SK-N-SH treated with all-trans-retinoic acid at 6 μM for 48 hours (cell line): ENCODE measurements around the gene RALA.

Source experiments
- ATAC-seq: fragments of 200-7000 bp; cut with Tn5 transposase; 3 replicates; pipeline ENCODE4 v1.9.1; 2020; ENCODE audit warnings: mild to moderate bottlenecking, moderate library complexity
- ARNTL ChIP-seq: fragments of 450-650 bp; formaldehyde crosslinking; IDR thresholded peaks from 2 replicates; pipeline ENCODE4 v1.5.0; 2020; ENCODE audit warnings: low read depth, mild to moderate bottlenecking, moderate library complexity, borderline replicate concordance
- ESRRG ChIP-seq: fragments of 250-450 bp; sonication (Bioruptor Pico); IDR thresholded peaks from 2 replicates; pipeline ENCODE4 v1.6.1; 2021; ENCODE audit warnings: mild to moderate bottlenecking
- GLIS3 ChIP-seq: fragments of 250-450 bp; sonication (Bioruptor Pico); IDR thresholded peaks from 2 replicates; pipeline ENCODE4 v1.5.0; 2020; ENCODE audit warnings: mild to moderate bottlenecking, moderate library complexity
- ISL1 ChIP-seq: fragments of 250-450 bp; sonication (Bioruptor Pico); IDR thresholded peaks from 2 replicates; pipeline ENCODE4 v2.1.2; 2022; ENCODE audit warnings: mild to moderate bottlenecking, moderate library complexity
- OSR1 ChIP-seq: fragments of 250-450 bp; sonication (Bioruptor Pico); IDR thresholded peaks from 2 replicates; pipeline ENCODE4 v1.8.0; 2022; ENCODE audit warnings: moderate library complexity, mild to moderate bottlenecking, inconsistent platforms
- PPARA ChIP-seq: fragments of 250-450 bp; sonication (Bioruptor Pico); IDR thresholded peaks from 2 replicates; pipeline ENCODE4 v1.5.0; 2020; ENCODE audit warnings: mild to moderate bottlenecking, borderline replicate concordance
- RARB ChIP-seq: fragments of 250-450 bp; sonication (Bioruptor Pico); IDR thresholded peaks from 2 replicates; pipeline ENCODE4 v1.8.0; 2021; ENCODE audit warnings: mild to moderate bottlenecking, moderate library complexity
- SNAI2 ChIP-seq: fragments of 250-450 bp; sonication (Bioruptor Pico); IDR thresholded peaks from 2 replicates; pipeline ENCODE4 v1.5.0; 2020; ENCODE audit warnings: mild to moderate bottlenecking, moderate library complexity
- TCF4 ChIP-seq: fragments of 250-450 bp; sonication (Bioruptor Pico); IDR thresholded peaks from 2 replicates; pipeline ENCODE4 v1.8.0; 2021; ENCODE audit warnings: mild to moderate bottlenecking, moderate library complexity, borderline replicate concordance
- TOX ChIP-seq: fragments of 250-450 bp; sonication (Bioruptor Pico); IDR thresholded peaks from 2 replicates; pipeline ENCODE4 v1.8.0; 2021; ENCODE audit warnings: mild to moderate bottlenecking, moderate library complexity, borderline replicate concordance
- ZFP3 ChIP-seq: fragments of 250-450 bp; sonication (Bioruptor Pico); IDR thresholded peaks from 2 replicates; pipeline ENCODE4 v1.5.0; 2020; ENCODE audit warnings: mild to moderate bottlenecking, moderate library complexity
- ZFP30 ChIP-seq: fragments of 450-650 bp; formaldehyde crosslinking; IDR thresholded peaks from 2 replicates; pipeline ENCODE4 v1.5.0; 2022; ENCODE audit warnings: mild to moderate bottlenecking, moderate library complexity
- ZNF565 ChIP-seq: fragments of 450-650 bp; formaldehyde crosslinking; conservative IDR thresholded peaks from 2 replicates; pipeline ENCODE4 v1.5.0; 2020; ENCODE audit warnings: low read depth, mild to moderate bottlenecking, moderate library complexity
- ZNF70 ChIP-seq: fragments of 450-650 bp; formaldehyde crosslinking; IDR thresholded peaks from 2 replicates; pipeline ENCODE4 v1.5.0; 2020; ENCODE audit warnings: mild to moderate bottlenecking, moderate library complexity
- TF ChIP-seq, protein P1 (sequence below): fragments of 250-450 bp; sonication (Bioruptor Pico); IDR thresholded peaks from 2 replicates; pipeline ENCODE4 v1.5.1; 2021; ENCODE audit warnings: mild to moderate bottlenecking, moderate library complexity
- TF ChIP-seq, protein P2 (sequence below): fragments of 250-450 bp; sonication (Bioruptor Pico); IDR thresholded peaks from 2 replicates; pipeline ENCODE4 v1.5.0; 2020; ENCODE audit warnings: mild to moderate bottlenecking, moderate library complexity
- TF ChIP-seq, protein P3 (sequence below): fragments of 250-450 bp; sonication (Bioruptor Pico); IDR thresholded peaks from 2 replicates; pipeline ENCODE4 v1.8.0; 2020; ENCODE audit warnings: mild to moderate bottlenecking, moderate library complexity, borderline replicate concordance
- TF ChIP-seq, protein P4 (sequence below): fragments of 250-450 bp; sonication (Bioruptor Pico); IDR thresholded peaks from 2 replicates; pipeline ENCODE4 v1.8.0; 2021; ENCODE audit warnings: low read depth, mild to moderate bottlenecking, moderate library complexity, borderline replicate concordance

The RALA gene

DNA sequence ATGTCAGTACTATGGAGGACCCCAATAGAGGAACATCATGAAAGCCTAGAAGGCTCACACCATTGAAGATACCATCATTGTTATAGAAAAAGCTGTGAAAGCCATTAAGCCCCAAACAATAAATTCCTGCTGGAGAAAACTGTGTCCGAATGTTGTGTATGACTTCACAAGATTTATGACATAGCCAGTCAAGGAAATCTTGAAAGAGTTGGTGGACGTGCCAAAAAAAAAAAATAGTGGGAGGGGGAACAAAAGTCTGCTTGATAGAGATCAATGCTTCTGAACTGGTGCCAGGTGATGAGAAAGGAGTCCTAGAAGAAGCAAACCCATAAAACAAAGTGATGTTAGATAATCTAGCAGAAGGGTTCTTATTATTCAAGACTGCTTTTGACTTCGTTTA lies 41.2 kb downstream of the RALA start:
- no peak for ATAC-seq
- TF ChIP-seq RARB (CRISPR knock-in tag) (no peak), TOX (CRISPR knock-in tag) (no peak), PPARA (CRISPR knock-in tag) (no peak), ZNF565 (CRISPR knock-in tag) (no peak), GLIS3 (CRISPR knock-in tag) (no peak), ISL1 (CRISPR knock-in tag) (no peak), ZFP30 (CRISPR knock-in tag) (no peak), TCF4 (CRISPR knock-in tag) (no peak)
- TF ChIP-seq, protein P1, sequence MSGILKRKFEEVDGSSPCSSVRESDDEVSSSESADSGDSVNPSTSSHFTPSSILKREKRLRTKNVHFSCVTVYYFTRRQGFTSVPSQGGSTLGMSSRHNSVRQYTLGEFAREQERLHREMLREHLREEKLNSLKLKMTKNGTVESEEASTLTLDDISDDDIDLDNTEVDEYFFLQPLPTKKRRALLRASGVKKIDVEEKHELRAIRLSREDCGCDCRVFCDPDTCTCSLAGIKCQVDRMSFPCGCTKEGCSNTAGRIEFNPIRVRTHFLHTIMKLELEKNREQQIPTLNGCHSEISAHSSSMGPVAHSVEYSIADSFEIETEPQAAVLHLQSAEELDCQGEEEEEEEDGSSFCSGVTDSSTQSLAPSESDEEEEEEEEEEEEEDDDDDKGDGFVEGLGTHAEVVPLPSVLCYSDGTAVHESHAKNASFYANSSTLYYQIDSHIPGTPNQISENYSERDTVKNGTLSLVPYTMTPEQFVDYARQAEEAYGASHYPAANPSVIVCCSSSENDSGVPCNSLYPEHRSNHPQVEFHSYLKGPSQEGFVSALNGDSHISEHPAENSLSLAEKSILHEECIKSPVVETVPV = no peak

DNA sequence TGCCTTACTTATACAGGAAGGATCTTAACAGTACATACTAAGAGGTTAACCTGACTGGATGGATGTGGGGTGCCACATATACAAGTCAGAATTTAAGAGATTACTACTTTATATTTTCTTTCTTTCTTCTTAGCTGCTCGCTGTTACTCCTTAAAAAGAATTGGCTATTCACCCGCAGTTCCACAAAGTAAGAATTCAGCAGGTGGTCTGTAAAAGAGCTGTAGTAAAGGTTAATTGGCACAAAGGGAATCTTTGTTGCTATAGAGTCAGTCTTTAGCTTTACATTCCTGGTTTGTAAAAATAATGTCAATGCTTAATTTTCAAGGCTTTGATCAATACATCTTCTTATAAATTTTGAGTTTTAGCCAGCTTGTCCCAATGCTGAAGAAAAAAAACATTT lies 43.2 kb downstream of the RALA start:
- ATAC-seq = no peak
- no peak for TF ChIP-seq SNAI2
- no peak for TF ChIP-seq ZNF70 (CRISPR knock-in tag)
- TF ChIP-seq, protein P2, sequence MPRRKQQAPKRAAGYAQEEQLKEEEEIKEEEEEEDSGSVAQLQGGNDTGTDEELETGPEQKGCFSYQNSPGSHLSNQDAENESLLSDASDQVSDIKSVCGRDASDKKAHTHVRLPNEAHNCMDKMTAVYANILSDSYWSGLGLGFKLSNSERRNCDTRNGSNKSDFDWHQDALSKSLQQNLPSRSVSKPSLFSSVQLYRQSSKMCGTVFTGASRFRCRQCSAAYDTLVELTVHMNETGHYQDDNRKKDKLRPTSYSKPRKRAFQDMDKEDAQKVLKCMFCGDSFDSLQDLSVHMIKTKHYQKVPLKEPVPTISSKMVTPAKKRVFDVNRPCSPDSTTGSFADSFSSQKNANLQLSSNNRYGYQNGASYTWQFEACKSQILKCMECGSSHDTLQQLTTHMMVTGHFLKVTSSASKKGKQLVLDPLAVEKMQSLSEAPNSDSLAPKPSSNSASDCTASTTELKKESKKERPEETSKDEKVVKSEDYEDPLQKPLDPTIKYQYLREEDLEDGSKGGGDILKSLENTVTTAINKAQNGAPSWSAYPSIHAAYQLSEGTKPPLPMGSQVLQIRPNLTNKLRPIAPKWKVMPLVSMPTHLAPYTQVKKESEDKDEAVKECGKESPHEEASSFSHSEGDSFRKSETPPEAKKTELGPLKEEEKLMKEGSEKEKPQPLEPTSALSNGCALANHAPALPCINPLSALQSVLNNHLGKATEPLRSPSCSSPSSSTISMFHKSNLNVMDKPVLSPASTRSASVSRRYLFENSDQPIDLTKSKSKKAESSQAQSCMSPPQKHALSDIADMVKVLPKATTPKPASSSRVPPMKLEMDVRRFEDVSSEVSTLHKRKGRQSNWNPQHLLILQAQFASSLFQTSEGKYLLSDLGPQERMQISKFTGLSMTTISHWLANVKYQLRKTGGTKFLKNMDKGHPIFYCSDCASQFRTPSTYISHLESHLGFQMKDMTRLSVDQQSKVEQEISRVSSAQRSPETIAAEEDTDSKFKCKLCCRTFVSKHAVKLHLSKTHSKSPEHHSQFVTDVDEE (CRISPR knock-in tag) = no peak
- TF ChIP-seq OSR1 (CRISPR knock-in tag) = no peak
- TF ChIP-seq ESRRG (CRISPR knock-in tag) = no peak
- TF ChIP-seq, protein P3, sequence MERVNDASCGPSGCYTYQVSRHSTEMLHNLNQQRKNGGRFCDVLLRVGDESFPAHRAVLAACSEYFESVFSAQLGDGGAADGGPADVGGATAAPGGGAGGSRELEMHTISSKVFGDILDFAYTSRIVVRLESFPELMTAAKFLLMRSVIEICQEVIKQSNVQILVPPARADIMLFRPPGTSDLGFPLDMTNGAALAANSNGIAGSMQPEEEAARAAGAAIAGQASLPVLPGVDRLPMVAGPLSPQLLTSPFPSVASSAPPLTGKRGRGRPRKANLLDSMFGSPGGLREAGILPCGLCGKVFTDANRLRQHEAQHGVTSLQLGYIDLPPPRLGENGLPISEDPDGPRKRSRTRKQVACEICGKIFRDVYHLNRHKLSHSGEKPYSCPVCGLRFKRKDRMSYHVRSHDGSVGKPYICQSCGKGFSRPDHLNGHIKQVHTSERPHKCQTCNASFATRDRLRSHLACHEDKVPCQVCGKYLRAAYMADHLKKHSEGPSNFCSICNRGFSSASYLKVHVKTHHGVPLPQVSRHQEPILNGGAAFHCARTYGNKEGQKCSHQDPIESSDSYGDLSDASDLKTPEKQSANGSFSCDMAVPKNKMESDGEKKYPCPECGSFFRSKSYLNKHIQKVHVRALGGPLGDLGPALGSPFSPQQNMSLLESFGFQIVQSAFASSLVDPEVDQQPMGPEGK (CRISPR knock-in tag) = no peak
- TF ChIP-seq ISL1 (CRISPR knock-in tag) = no peak
- no peak for TF ChIP-seq PPARA (CRISPR knock-in tag)
- no peak for TF ChIP-seq ZFP3
- TF ChIP-seq TCF4 (CRISPR knock-in tag) = no peak
- no peak for TF ChIP-seq TOX (CRISPR knock-in tag)

DNA sequence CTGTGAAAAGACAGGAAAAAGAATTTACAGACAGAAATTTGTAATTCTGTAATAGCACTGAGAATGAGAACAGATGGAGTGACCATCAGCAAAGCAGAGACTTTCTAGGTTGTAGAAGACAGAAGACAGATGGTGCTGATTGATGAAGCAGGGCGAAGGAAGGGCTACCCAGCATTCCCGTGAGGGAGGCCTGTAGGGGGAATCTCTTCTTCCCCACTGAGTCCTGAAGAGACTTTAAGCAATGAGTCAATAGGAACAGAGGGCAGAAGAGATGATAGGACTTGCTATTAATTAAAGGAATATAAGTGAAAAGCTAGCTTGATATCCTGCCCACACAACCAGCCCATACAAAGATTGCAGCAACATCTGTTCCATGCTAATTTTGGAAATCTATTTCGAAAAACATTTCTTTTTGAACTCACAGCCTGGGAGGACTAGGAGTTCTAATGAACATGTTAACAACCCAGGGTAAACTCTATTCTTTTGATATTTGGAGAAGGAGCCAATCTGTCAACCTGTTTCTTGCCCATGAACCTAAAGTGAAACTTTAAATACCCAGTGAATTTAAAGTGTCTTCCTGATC lies 44.1 kb downstream of the RALA start:
- no peak for TF ChIP-seq OSR1 (CRISPR knock-in tag)
- TF ChIP-seq ZNF70 (CRISPR knock-in tag) = no peak
- TF ChIP-seq RARB (CRISPR knock-in tag) = no peak
- TF ChIP-seq, protein P2 (CRISPR knock-in tag) = no peak
- TF ChIP-seq ARNTL (CRISPR knock-in tag) = no peak
- TF ChIP-seq, protein P4, sequence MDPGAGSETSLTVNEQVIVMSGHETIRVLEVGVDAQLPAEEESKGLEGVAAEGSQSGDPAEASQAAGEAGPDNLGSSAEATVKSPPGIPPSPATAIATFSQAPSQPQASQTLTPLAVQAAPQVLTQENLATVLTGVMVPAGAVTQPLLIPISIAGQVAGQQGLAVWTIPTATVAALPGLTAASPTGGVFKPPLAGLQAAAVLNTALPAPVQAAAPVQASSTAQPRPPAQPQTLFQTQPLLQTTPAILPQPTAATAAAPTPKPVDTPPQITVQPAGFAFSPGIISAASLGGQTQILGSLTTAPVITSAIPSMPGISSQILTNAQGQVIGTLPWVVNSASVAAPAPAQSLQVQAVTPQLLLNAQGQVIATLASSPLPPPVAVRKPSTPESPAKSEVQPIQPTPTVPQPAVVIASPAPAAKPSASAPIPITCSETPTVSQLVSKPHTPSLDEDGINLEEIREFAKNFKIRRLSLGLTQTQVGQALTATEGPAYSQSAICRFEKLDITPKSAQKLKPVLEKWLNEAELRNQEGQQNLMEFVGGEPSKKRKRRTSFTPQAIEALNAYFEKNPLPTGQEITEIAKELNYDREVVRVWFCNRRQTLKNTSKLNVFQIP (CRISPR knock-in tag) = no peak
- no peak for TF ChIP-seq GLIS3 (CRISPR knock-in tag)
- TF ChIP-seq, protein P1 = no peak
- TF ChIP-seq, all 23 proteins: peak for 0
- peak; percentile 47; the same call in 2 of the 3 replicates for ATAC-seq
